ENCODE data around the gene CH25H.
"Not testable (repeated sequence)": the region's sequence is repeated elsewhere in the genome, so short reads cannot be mapped to it uniquely, and the experiment has no call there.

CH25H gene

GRCh38 chr10:89189211-89189734 is 17.8 kb downstream of the CH25H start:
- no peak for DNase-seq

- no peak for DNase-seq
Observed at GRCh38 chr10:89185658-89186057, 21.5 kb downstream of the CH25H start.

GRCh38 chr10:89184638-89185037 is 22.5 kb downstream of the CH25H start:
- DNase-seq, result no peak

- no peak for DNase-seq
Observed at GRCh38 chr10:89183571-89183970, 23.5 kb downstream of the CH25H start.

GRCh38 chr10:89182894-89183293 is 24.2 kb downstream of the CH25H start:
- DNase-seq, result no peak

GRCh38 chr10:89175816-89176215 is 31.3 kb downstream of the CH25H start:
- DNase-seq, result no peak

GRCh38 chr10:89173075-89173474 is 34.0 kb downstream of the CH25H start:
- no peak for DNase-seq

- no peak for DNase-seq
Observed at GRCh38 chr10:89171996-89172395, 35.1 kb downstream of the CH25H start.

GRCh38 chr10:89171263-89171872 is 35.7 kb downstream of the CH25H start:
- no peak for DNase-seq

GRCh38 chr10:89168354-89168900 is 38.7 kb downstream of the CH25H start:
- not testable (repeated sequence) for DNase-seq

GRCh38 chr10:89167915-89168314 is 39.2 kb downstream of the CH25H start:
- no peak for DNase-seq

- no peak for DNase-seq
Observed at GRCh38 chr10:89165923-89166322, 41.2 kb downstream of the CH25H start.

GRCh38 chr10:89164920-89165319 is 42.2 kb downstream of the CH25H start:
- no peak for DNase-seq

GRCh38 chr10:89164080-89164479 is 43.0 kb downstream of the CH25H start:
- DNase-seq, result no peak

GRCh38 chr10:89163265-89163995 is 43.7 kb downstream of the CH25H start:
- DNase-seq, result no peak

GRCh38 chr10:89162596-89162995 is 44.5 kb downstream of the CH25H start:
- no peak for DNase-seq

GRCh38 chr10:89160339-89160738 is 46.8 kb downstream of the CH25H start:
- no peak for DNase-seq

- DNase-seq, result no peak
Observed at GRCh38 chr10:89159761-89160160, 47.4 kb downstream of the CH25H start.

GRCh38 chr10:89159316-89159715 is 47.8 kb downstream of the CH25H start:
- no peak for DNase-seq

- no peak for DNase-seq
Observed at GRCh38 chr10:89158446-89158845, 48.7 kb downstream of the CH25H start.

GRCh38 chr10:89156161-89156835 is 50.8 kb downstream of the CH25H start:
- no peak for DNase-seq
